ENCODE results near the gene TOMM20L.

GRCh38 chr14:58390830-58391229 lies 4.9 kb upstream of the TOMM20L start:
- no peak for TF ChIP-seq CTCF (IDR thresholded peaks at IDR 0.05; ENCODE audit: insufficient read depth, low read length, poor library complexity, severe bottlenecking)
- no peak for TF ChIP-seq EZH2phosphoT487 (conservative IDR thresholded peaks at IDR 0.05; ENCODE audit: low read length)

All from SU-DHL-6 (cell line).